GM21367 (cell line): ENCODE measurements around the gene TMEFF2.
A peak's percentile ranks its signal among the peaks of the same experiment; 100 is the strongest.

ENCODE experiments used
- ATAC-seq: cut with Tn5 transposase; IDR thresholded peaks from one replicate; pipeline ENCODE4 v1.9.1; 2021; ENCODE audit not compliant: unreplicated experiment

TMEFF2 gene

DNA sequence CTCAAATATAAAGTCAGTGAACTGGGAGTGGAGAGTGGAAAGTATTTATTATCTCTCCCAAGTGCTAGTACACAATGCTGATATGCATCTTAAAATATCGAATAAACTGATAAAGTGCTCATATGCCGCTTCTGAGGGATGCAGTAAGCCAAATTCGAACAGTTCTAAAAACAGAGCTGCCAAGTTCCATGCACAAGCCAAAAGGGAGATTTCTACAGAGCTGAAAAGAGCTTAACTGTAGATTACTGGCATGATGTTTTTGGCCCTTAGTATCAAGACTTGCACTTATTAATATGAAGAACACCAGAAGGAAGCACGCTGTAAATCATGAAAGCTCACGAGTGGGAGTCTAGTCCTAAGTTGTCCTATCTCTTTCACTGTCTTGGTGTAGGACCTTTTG, 7.9 kb downstream of the TMEFF2 start:
- ATAC-seq = no peak

DNA sequence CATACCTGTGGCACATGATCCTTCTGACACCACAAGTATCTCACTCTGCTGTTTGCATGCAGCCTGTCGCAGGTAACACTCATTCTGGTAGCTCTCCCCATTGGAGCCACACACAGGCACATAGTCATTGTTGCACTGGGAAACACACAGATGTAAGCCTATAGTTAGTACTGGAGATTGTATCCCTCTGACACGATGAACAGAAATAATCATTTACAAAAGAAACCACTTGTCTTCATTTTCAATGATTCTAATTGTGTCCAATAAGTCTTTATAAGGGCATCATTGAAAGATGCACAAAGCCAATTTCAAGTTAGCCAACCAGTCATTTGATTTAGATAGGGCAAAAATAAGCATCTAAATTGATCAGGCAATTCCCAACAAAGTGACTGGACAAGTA, 10.4 kb downstream of the TMEFF2 start:
- no peak for ATAC-seq

DNA sequence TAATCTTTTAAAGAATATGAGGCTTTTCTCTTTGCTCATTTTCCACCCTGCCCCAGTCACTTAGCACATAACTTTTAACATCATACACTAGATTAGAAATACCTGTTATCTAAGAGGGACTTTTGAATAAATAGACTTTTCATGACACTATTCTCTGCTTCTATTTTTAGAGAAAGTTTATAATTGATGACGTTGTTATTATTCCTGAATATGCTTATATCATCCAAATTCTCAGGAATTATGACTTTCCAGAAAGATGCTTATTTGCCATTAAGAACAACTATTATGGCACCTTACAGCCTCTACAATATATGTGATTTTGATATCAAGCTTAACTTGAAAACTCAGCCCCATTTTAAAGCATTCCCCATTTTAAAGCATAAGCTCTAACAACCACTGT, 11.4 kb downstream of the TMEFF2 start:
- no peak for ATAC-seq

DNA sequence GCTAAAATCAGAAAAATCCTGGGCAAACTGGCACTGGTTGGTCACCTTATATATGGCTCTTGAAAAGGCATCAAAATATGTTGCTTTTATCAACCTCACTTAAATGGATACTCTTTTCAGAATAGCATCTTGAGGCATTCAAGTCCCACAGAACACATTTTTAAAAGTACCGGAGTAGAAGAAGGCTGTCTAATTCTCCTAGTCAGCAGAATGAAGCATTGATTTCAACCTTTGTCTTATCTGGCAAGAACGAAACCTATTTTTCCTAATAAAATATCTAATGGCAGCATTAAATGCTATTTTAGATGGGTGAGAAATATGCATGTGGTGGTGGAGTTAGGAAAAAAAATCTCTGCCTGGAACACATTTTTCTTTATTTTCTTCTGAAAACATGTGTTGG, 27.8 kb downstream of the TMEFF2 start:
- no peak for ATAC-seq

DNA sequence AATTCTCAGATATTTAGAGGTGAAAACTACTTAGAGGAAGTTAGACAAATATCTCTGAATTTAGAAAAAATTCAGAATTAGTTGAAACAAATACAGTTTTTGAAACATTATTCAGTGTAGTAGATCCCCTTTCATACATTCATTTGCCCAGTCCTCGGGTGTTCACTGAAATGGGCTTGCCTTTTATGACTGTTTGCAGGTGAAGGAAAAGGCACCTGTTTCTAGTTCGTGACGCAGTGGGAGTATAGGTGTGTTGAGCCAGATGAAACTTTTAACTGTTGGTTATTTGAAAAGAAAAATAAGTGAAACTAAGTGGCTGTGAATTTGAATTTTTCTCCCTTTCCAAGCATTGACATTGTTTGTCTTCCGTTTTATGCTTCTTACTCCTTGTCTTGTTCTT, 28.9 kb downstream of the TMEFF2 start:
- no peak for ATAC-seq

DNA sequence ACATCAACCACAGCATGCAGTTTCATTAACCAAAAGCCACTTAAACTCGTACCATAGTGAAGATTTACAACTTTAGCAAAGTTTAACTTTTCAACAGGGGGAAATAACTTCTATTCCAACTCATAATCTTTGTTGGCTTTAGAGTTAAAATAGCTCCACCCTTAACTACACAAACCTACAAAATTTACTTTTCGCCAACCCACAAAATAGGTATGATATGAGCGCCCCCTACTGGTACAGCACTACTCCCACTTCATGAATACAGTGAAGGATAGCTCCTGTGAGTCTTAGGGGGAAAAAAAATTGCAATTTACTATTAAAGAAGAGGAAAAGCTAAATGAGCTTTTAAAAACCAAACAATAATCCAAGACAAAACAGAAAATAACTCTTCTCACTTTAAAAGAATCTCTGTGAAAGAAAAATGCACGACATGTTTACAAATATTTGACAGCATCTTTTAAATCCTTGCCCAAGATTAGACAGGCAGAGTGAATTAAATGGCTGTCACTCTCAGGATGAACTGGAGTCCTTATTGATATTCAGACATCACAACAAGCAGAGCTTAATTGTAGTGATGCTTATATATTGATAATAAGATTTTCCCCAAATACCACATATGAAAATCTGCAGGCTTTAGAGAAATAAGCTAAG, 32.2 kb downstream of the TMEFF2 start:
- peak; percentile 64 for ATAC-seq

DNA sequence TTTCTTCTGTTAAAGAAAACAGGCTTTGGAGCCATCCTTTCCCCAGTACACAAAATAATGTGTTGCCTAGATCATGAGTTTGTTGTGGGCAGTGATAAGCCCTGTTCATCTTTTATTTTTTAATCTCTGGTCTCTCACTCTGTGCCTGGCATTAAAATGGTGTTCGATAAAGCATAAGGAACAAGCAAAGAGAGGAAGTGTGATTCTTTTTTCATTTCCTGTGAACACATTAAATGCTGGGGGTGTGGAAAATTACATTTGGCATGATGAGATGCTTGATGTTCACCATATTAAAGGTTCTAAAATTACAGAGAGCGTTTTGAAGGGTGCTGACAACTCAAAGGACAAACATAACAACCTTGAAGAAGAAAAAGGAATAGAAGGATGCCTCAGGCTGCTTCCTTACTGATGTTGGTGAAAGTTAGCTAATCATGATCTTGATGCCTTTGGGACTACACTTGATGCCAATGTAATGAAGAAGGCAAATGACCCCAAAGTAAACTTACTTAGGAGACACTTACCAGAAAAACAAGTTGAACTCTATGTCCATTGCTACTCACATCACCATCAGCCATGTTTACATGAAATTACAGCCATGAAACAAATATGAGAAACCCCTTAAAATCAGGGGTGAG, 33.0 kb downstream of the TMEFF2 start:
- no peak for ATAC-seq

DNA sequence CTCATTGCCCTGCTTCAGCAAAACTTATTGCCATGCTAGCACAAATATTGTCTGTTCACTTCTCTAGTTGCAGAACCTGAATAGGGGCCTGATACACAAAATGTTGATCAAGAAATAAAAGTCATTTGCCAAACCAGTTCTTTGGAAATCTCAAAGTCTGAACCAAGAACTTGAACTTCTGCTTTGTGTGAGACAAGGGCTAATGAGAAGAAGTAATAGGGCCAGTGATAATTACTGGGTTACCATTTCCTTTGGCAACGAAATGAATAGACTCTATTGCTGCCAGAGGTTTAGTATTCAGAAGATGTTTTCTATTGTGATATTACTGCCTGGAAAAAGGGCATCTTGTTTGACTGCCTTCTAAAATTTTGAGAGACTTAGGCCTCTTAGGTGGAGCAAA, 35.0 kb downstream of the TMEFF2 start:
- no peak for ATAC-seq

DNA sequence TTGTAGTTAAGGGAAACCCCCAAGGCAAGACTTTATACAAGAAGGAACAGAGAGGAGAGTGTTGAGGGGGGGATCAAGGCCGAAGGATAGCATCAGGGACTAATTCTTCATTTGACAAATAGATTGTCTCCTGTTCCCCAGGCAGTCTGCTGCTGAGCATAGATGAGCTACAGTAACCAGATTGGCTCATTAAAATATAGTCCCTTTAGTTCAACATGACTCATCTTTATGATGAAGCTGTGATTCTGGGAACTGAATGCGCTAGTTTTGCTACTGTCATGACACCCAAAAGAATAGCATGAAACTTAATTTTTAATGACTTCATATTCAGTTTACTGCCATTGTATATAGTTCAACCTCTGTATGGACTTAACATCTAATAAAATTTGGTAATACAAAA, 35.5 kb downstream of the TMEFF2 start:
- ATAC-seq = no peak

DNA sequence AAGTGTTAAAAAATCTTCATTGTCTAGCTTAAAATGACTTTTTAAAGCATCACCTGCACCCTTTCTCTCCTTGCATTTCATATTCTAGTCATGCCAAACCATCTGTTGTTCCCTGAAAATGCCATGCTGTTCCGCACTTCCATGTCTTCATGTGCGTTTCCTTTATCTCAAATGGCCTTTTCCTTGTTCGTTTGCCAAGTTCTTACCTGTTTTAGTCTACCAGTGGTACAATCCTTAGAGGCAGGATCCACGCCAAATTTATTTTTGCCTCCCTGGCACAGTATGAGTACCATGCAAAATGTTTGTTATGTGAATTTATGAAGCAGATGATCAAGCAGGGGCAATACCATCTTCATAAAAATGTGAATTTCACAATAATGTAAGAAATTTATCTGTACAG, 37.0 kb downstream of the TMEFF2 start:
- no peak for ATAC-seq

DNA sequence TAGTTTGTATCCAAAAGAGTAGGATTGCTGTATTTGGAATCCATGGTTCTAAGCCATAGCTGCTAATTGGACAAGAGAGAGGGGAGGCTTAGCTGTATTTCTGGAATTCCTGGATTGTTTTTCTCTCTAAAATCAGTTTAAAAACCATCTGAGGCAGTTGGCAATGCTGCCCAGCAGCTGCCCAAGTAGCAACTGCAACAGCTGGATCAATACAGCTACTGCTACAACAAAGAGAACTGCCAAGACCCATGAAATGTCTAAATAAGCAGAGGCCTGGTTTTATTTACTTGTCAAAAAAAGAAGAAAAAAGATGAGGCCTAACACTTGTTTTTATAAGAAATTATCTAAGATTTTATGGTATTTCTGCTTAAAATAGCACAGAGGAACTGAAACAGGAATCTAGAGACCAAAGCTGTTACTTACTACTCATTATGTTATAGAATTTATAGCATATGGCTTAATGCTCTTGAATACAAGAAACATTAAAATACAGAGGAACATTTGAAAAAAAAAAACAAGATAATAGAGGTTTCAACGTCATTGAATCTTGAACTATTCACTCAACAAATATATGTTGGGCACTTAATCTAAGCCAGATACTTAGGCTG, 39.1 kb downstream of the TMEFF2 start:
- no peak for ATAC-seq

DNA sequence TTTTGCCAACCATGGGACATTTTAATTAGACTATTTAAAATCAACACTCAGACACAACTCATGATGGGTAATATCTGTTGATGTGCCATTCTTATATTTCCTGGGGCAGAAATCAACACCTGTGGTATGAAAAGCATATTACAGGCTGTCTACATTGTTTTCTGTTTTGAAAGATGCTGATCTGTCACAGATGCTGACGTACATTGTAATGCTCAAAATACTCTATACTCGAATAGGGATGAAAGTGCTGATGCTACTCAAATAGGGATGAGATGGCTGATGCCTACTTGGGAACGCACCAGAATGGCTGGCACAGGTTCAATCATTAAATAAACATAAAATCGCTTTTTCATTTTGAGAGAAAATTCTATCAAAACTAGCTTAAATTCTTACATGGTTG, 41.2 kb downstream of the TMEFF2 start:
- no peak for ATAC-seq

DNA sequence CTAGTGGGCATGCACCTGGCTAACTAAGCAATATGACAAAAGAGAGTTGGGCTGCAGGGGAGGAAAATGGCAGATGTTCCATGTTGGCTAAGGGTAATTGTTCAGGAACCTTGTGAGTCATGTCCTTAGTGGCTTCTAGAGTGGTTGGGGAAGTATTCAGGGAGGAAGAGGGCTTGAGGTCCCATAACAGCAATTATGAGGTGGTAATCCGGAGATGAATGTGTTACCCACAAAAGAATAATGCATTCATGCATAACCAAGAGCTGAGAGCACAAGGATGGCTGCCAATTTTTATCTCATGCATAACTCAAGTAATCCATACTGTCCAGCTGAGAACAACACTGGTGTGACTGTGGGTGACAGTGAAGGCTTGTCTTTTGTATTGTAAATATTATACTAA, 42.9 kb downstream of the TMEFF2 start:
- ATAC-seq = no peak

DNA sequence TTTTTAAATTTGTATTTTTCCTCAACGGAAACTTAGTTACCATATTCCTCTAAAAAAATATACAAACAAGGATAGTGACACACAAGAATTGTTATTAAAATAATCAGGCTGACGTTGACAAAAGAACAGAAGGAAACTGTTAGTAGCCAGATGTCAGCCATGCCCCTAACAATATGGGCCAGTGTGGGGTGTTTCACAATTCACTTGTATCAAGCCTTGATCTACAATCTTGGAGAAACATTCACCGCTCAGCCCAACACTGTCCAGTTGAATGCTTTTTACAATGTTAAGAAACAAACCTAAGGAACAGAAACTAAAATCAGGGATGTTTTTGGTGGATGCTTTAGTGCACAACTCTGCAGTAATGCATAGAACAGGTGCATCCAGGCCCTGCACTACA, 44.6 kb downstream of the TMEFF2 start:
- no peak for ATAC-seq

DNA sequence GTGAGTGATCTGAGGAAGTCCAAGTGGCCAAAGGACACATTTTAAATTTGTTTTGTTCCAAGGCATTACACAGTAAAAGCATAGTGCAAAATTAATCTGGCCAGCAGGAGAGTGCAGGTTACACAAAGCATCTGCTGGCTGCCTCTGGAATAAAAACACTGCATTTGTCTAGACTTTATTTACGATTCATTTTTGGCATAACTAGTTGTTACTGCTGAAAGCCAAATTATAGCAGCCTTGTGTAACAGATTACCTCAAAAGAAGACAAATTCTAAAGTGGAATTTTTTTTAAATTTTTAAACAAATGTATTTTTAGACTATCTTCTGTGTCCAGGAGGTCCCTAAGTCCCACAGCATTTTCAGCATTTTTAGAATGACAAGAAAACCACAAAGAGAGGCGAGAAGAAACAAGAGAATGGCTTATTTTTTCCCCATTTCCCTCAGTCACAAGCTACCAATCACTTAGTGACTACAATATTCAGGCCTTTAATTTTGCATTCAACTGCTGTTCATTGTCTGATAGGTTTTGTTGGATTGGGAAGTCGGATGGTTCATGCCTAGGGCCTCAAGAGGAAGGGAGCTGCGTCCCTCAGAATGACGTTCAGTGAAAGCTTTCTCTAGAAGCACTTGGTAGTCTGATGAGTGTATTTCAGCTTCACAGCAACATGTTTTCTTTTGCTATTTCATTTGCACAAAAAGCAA, 46.0 kb downstream of the TMEFF2 start:
- no peak for ATAC-seq

DNA sequence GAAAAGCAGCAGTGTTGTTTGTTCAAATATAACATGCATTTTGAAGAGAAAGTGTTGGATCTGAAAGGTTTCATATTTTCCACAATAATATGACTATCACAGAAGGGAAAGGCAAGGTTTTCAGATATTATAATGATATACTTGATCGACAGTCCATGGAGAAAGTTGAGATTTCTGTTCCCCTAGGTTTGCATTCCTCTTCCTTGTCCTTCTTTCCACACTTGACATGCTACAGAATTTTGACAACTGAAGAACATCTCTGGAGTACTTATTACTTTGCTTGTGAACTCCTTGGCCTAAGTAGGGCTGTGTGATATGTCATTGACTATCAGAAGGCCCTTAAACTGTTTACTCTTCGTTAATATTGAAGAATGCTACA, 46.5 kb downstream of the TMEFF2 start:
- ATAC-seq = no peak

DNA sequence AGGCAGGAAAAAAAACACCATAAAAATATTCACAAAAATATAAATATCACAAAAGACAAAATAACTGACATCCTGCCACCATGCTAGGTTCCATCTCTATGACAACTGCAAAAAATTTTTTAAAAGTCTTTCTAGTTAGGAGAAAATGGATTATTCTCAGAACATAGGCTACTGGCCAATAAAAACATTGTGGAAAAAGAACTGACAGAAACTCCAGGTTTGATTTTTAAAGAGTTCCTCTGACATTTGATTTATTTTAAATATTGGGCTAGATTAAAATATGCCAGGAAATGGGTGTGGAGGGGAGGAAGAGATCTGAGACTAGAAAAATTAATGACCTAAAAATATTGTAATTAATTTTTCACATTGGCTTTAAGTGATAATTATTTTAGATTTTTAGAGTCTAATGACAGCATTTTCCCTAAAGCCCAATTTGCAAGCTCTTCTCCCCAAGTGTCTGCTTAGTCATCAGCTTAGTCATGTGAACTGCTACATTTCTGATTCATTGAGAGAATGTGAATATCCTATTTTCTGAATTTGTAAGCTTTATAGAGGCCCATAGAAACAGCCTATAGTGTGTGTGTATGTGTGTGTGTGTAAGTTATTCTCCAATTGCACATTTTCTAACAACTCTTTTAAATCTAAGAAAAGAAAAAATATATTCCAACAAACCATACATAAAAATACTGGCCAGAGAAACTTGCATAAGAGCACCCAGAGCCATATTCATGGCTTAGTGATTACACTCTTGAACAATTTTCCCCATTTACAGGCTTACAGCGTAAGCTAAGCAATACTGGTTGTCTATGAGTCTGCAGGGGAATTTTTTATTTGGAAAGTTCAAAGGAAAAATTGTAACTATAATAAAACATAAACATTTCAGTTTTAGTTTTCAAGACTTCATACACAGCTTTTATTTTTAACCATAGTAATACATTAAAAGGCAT, 48.4 kb downstream of the TMEFF2 start:
- no peak for ATAC-seq

DNA sequence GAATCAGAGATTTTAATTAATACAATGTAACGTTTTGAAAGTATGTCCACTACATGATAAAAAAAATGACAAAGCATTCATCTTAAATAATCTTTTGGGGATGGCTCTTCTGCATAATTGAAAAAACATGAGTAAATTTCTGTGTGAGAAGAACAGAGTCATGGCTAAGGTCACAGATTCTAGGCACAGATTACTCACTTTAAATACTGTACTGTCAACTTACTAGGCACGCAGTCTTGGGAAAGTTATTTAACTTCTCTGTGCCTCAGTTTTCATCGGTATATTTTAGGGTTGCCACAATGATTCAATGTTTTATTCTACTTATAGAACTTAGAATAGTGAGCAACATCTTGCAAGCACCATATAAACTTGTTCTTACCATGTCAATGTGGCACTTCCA, 49.2 kb downstream of the TMEFF2 start:
- ATAC-seq = no peak

DNA sequence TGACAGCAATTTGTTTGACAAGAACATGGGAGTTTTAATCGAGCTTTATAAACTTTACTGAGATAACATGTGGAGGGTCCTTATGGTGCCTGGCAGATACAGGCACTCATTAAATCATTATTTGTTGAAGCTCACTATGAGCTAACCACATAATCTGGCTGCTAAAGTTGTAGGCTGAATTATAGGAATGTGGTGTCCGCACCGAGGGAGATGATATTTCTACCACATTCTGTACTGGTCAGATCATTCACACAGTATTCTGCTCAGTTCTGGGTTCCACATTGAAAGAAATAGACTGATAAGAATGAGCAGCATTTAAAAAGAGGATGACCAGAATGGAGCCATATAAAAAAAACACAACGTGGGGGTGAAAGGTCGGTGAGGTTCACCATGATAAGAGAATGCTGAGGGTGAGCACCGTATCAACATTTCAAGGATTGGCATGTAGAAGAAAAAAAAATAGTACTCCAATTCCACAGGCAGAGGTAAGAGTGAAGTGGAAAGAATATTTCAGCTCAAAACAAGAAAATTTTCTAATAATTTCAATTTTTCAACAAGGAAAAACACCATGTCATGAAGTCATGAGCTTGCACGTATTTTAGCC, 54.4 kb downstream of the TMEFF2 start:
- ATAC-seq = no peak

DNA sequence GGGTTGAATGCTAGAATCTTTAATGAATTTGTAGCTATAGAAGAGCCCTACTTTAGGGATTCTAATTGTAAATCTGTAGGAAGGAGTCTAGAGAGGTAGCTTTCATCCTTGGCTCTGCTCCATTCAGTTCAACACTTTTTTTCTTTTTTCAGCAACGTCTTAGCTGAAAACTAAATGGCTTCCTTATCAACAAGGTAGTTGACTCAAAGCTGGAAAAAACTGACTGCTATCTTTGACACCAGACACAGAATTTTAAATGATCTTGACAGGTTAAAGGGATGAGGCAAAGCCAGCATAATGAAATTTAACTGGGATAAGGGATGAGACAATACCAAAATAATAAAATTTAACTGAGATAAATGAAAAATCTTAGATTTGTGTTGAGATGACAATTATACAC, 54.9 kb downstream of the TMEFF2 start:
- ATAC-seq = no peak

DNA sequence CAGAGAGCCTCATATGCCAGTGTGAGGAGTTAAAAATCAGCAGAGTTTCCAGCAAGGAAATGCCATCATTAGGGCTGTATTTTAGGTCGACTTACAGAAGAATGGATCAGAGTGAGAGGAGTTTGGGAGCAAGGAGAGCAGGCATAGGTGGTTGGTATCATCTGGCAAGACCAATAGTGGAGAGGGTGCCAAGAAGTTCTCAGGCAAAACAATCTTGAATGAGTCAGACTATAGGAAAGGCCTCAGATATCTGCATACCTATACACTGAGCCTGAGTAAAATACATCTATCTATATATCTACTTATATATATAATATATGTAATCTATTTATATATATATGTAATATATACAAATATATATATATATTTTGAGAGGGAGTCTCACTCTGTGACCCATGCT, 57.3 kb downstream of the TMEFF2 start:
- no peak for ATAC-seq
